HCT116 (cell line): ENCODE results near the gene RMND5A.

Experiments used
- CBX3 ChIP-seq: IDR thresholded peaks from 2 replicates; pipeline ENCODE4 v1.6.1; 2012; ENCODE audit warnings: low read depth
- CEBPB ChIP-seq: IDR thresholded peaks from 2 replicates; pipeline ENCODE4 v1.6.1; 2012; ENCODE audit warnings: low read depth
- CTCF ChIP-seq, 3 experiments: fragments of 200-600 bp in 1 of 3; sonication (generic) in 1 of 3; IDR thresholded peaks in 2 of 3; conservative IDR thresholded peaks in 1 of 3; 2 replicates each; pipeline ENCODE4 v1.5.1; 2012 to 2017; ENCODE audit warnings: low read depth in 2 of 3, low read length in 2 of 3, antibody characterized with exemption in 1 of 3, borderline replicate concordance in 1 of 3, control low read depth in 1 of 3, mild to moderate bottlenecking in 1 of 3, mixed read lengths in 1 of 3, mixed run types in 1 of 3, moderate library complexity in 1 of 3; ENCODE audit not compliant: insufficient read depth in 1 of 3
- EZH2 ChIP-seq: fragments of 200-600 bp; sonication (generic); IDR thresholded peaks from 2 replicates; pipeline ENCODE4 v1.6.1; 2017; ENCODE audit warnings: antibody characterized with exemption, mixed run types
- POLR2A ChIP-seq: IDR thresholded peaks from 2 replicates; pipeline ENCODE4 v1.7.0; 2011; ENCODE audit warnings: borderline replicate concordance; ENCODE audit not compliant: insufficient read depth, insufficient read length; ENCODE audit errors: extremely low read depth
- YY1 ChIP-seq: IDR thresholded peaks from 2 replicates; pipeline ENCODE4 v1.6.1; 2011; ENCODE audit warnings: low read length, low read depth, moderate library complexity, mild to moderate bottlenecking; ENCODE audit not compliant: insufficient replicate concordance; ENCODE audit errors: extremely low read depth

- 0 out of 2 replicates have a peak, but pooled peaks have one; percentile 37 for TF ChIP-seq CBX3
- TF ChIP-seq POLR2A = no peak
- TF ChIP-seq CTCF (IDR thresholded peaks at IDR 0.05 in 2 of 3, conservative IDR thresholded peaks at IDR 0.05 in 1 of 3; ENCODE audit: borderline replicate concordance in 1 of 3, insufficient read depth in 1 of 3, low read depth in 2 of 3, low read length in 2 of 3) = peak; percentile 26 to 64 (median 53); a peak in 5 of 6 replicates
- TF ChIP-seq CEBPB = no peak
- no peak for TF ChIP-seq YY1
- TF ChIP-seq EZH2 = no peak
Observed at GRCh38 chr2:86675511-86676015, 44.5 kb upstream of the RMND5A start.
